KG1 (cell line): Measurements from ENCODE around the gene ALOX5AP.

Source experiments
- DNase-seq: peaks from one replicate; lab custom pipeline; 2025; lab: John Stamatoyannopoulos, UW

ALOX5AP gene

DNA sequence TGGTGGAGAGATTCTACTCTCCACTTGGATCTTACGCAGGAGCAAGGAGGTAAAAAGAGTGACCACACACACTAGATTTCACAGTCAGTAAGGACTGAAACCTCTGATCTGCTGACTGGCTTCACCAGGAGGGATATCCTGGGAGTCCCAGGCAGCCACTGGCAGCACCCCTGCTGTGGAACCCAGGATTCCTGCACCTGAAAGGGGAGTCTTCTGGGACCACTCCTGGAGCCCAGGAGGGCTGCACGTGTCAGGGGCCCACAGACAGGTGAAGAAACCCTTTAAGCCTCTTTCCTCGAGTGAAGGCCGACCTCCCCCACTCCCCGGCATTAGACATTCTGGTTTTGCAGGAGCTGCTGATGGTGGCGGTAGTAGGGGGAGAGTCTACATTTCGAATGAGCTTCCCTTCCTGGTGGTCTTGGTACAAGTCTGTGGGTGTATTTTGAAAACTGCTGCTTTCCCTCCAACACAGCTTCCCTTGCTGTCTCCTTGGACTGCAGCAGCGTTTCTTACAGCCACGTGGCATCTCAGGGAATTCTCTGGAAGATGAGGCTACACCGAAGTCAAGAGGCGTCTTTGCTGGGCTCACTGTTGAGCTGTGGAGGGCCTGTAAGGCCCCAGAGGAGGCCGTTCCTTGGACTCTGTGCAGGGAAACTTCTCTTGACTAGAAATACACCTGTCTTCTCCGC lies 62.6 kb downstream of the ALOX5AP start:
- DNase-seq, result no peak

GRCh38 chr13:30798776-30799355 lies 63.5 kb downstream of the ALOX5AP start:
- no peak for DNase-seq

DNA sequence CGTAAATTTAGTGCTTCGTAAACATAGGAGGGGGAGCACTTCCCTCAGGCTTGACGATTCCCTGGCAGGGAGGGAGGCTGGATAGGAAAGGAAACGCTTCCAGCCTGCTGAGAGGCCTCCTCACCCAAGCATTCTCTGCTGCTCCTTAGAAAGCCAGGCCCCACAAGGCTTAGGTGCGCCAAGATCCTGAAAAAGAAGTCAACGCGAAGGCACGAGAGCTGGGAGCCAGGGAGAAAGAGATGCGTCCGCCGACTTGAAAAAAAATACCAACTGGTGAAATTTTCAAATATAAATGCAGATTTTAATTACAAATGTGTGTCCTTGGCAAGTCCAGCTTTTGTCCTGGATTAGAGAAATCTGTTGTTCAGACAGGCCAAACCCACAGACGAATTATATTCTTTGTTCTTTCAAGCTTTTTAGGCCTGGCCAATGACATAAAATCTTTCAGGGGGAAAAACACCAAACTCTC lies 64.0 kb downstream of the ALOX5AP start:
- no peak for DNase-seq

GRCh38 chr13:30800107-30800506 lies 64.8 kb downstream of the ALOX5AP start:
- no peak for DNase-seq

DNA sequence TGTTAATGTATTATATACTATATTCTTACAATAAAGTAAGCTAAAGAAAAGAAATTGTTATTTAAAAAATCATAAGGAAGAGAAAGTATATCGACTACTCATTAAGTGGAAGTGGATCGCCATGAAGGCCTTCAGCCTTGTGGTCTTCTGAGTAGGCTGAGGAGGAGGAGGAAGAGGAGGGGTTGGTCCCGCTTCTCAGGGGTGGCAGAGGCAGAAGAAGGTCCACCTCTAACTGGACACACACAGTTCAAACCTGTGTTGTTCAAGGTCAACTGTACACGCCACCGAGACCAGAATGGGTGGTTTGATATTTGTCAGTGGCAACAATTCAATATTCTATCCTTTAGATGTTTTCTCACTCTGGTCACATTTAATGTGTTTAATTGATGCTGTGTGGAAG lies 67.2 kb downstream of the ALOX5AP start:
- DNase-seq, result no peak

GRCh38 chr13:30802953-30803478 lies 67.7 kb downstream of the ALOX5AP start:
- peak; percentile 63 for DNase-seq

- no peak for DNase-seq
Observed at GRCh38 chr13:30803749-30804148, 68.4 kb downstream of the ALOX5AP start.

GRCh38 chr13:30804474-30804873 lies 69.1 kb downstream of the ALOX5AP start:
- DNase-seq, result no peak

DNA sequence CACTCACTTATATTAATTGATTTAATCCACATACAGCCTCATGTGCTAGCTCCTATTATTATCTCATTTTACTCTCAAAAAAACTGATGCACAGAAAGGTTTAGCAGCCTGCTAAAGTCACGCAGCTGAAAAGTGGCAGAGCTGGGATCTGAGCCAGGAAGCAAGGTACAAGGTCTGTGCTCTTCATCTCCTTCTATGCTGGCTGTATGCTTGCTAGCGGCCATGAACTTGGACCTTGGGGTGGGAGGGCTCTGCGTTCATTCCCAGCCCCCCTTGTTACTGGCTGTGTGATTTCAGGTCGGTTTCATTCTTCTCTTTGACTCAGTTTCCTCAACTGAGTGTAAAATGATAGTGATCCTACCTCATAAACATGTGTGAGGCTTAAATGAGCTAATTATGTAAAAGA lies 69.8 kb downstream of the ALOX5AP start:
- no peak for DNase-seq

DNA sequence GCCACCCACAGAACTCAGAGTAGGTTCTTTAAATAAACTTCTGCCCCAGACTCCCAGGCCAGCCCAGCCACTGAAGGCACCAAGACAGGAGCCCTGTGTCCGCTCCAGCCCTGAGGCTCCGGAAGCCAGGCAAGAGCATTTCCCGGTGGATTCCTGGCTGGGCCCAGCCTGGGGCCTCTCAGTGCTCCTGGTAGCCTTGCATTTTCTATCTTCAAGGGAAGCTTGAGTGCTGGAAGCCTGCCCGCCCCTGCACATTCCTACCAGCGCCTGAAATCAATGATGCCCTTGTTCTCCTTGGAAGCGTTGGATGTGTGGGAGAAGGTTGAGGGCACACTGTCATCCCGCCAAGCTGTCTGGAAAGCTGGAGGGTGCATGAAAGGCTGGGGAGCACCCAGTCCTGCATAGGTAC lies 70.3 kb downstream of the ALOX5AP start:
- no peak for DNase-seq

- no peak for DNase-seq
Observed at GRCh38 chr13:30806784-30807183, 71.4 kb downstream of the ALOX5AP start.

- DNase-seq, result no peak
Observed at GRCh38 chr13:30807392-30807791, 72.0 kb downstream of the ALOX5AP start.

GRCh38 chr13:30808600-30808999 lies 73.3 kb downstream of the ALOX5AP start:
- DNase-seq, result no peak

GRCh38 chr13:30809787-30810186 lies 74.4 kb downstream of the ALOX5AP start:
- no peak for DNase-seq

GRCh38 chr13:30810261-30810701 lies 74.9 kb downstream of the ALOX5AP start:
- DNase-seq, result no peak

- no peak for DNase-seq
Observed at GRCh38 chr13:30810801-30811200, 75.5 kb downstream of the ALOX5AP start.
